Activated T-helper 9 cell treated with anti-CD3 and anti-CD28 coated beads, Interleukin-2, amount 50 U/mL, for 16 hours (primary cell): ENCODE data around the gene PEX7.
"Not testable (repeated sequence)": the region's sequence is repeated elsewhere in the genome, so short reads cannot be mapped to it uniquely, and the experiment has no call there.

ENCODE experiments used
- DNase-seq: peaks from one replicate; pipeline ENCODE4 v3.0.0-alpha.2; 2020; ENCODE audit warnings: low read depth

Gene PEX7

DNA sequence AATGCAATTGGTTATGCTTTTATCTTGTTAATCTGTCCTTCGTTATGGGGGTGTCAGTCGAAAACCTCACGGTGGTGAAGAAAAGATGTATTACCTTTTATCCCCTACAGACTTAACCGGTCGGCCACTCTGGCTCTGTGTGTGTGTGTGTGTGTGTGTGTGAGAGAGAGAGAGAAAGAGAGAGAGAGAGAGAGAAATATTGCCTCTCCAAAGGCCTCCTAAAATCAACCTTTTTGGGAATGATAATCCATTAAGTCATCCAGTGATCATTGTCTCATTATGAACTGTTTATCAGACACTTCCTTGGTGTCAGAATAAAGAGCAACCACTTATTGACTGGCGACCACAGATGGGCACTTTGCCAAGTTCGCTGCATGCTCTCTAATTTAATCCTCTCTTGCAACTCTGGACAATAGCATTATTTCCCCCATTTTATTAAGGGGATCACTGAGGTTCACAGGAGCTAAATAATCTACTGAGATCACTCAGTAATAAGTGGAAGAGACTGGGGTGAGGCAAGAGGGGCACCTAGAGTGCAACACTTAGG, 130.4 kb downstream of the PEX7 start:
- no peak for DNase-seq

DNA sequence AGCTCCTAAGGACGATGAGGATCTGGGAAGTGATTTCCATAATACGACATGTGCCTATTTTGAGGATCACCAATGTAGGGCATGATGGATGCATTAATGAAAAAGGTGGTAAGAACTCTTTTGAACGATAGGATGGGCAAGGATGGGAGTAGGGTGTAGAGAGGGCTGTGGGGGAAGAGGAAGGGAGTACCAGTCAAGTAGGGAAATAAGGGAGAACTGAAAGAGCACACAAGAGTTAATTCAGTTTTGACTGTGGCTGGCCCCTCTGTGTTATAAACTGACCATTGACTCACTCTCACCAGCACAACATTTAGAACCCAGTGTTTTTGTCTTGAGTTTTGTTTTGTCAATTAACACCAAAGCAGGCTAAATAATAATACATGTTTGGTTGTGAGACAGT, 132.7 kb downstream of the PEX7 start:
- DNase-seq, result no peak

DNA sequence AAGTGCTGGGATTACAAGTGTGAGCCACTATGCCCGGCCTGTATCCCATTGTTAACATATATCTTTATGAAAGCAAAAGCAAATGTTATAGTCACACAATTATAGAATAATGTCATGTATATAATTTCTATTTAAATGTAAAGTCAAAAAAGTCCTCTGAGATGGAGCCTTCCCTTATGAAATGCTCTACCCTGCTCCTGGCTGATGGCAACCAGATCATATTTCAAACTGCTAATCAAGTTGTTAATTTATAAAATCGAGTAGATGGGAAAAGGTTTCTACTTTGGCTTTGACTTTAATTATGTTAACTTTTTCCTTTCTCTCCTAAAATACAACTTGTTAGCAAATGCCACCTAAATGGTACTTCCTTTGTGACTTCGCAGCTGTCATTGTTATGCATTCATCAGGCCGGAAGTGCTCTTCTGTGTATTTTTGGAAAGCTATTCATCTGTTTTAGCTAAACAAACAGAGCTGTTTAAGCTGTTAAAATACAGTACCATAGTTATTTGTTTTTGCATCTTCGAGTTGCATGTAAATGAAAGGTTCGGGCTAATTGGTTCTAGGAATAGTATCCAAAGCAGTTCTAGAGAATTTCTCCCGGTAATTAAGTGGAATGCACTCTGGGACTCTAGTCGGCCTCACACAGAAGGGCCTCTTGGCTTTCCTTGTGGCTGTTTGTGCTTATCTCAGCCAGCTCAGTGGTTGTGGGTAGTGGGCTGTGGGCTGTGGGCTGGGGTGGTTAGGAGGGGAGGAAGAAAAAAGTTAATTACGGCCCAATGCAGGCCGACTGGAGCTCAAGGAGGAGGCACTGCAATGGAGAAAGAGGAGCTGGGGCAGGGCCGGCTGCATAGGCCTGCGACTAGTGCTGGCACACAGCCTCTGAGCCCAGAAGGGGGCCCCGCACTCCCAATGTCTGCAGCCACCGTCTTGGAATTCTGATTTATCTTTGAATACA, 134.5 kb downstream of the PEX7 start:
- DNase-seq, result no peak

DNA sequence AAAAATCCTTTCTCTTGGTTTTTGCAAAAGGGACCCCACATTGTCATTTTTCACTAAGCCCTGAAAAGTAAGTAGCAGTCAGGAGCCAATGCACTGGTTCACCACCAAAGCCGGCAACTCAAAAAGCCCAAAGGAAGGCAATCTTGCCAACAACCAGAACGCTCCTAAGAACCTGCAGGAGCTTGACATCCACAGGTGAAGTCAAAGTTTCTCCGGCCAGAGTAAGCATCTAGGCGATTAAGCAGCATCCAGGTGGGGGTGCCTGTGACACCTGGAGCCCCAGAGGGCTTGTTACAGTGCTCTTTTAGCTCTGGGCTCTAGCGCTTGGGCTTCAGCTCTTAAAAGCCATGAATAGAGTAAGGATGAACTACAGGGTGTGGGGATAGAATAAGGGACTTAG, 135.8 kb downstream of the PEX7 start:
- DNase-seq, result no peak

DNA sequence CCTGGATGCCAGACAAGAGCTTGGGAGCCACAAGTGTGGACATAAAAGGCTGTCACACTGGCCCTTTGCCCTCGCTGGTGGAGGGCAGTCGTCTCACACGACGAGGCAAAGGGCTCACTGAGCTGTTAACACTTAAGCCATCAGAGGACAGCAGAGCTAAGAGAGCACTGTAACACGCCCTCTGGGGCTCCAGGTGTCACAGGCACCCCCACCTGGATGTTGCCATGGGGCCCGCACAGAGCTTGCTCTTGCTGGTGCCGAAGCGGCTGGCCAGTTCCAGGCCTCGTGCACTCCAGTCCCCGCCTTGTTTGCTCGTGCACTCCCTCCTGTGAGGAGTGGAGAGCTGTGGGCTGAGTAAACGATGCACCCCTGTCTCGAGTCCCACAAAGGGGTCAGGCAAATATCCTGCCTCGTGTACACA, 137.1 kb downstream of the PEX7 start:
- DNase-seq, result no peak

DNA sequence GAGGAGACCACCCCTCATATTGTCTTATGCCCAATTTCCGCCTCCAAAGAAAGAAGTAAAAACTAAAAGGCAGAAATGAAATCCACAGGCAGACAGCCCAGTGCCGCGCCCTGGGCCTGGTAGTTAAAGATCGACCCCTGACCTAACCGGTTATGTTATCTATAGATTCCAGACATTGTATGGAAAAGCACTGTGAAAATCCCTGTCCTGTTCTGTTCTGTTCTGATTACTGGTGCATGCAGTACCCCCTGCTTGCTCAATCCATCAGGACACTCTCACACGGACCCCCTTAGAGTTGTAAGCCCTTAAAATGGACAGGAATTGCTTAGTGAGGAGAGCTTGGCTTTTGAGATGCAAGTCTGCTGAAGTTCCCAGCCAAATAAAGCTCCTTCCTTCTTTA, 137.5 kb downstream of the PEX7 start:
- not testable (repeated sequence) for DNase-seq

DNA sequence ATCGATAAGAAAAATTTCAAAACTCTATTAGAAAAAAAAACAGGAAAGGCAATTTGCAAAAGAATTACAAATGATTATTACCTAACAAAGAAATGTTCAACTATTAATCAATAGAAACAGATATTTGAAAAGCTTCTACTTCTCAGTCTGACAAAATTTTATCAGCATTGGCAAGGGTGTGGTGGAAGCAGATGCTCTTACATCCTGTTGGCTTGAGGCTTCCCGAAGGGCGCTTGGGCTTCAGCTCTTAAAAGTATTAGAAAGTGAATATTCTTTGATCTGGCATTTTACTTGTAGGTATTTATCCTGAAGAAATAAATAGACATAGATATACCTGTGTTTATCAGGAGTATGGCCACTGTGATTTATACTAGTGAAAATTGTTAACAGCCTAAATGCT, 138.4 kb downstream of the PEX7 start:
- DNase-seq, result no peak

DNA sequence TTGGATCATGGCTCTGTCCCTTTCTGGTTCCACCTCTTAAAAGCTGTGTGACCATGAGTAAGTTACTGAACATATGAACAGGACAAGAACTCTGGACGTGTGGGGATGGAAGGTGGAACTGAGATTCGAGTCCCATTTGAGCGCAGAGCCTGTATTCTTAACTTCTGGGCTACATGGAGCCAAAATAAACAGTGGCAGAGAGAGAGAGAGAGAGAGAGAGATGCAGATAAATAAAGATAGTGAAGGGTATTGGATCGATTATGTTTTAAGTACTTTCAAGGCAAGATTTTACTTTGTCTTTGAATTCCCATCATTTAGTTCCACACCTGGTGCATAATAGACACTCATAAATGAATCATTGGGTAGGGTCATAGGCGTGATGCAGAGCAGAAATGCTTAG, 139.5 kb downstream of the PEX7 start:
- DNase-seq, result no peak

DNA sequence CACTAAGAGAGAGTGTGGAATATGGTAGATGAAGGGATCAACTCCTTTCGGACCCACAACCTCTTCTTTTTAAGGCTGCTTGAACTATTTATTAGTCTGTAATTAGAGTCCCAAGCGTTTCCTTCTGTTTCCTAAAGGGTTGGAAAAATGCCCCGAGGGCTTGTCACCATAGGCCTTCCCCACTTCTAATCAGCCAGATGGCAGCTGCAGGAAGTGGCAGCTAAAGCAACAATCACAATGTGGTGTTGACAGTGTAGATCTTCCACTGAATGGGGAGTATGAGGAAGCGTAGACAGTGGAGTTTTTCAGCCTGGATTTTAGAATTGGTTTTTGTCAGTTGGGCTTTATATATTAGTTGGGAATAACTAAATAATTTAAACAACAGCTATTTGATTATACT, 140.3 kb downstream of the PEX7 start:
- DNase-seq, result no peak

DNA sequence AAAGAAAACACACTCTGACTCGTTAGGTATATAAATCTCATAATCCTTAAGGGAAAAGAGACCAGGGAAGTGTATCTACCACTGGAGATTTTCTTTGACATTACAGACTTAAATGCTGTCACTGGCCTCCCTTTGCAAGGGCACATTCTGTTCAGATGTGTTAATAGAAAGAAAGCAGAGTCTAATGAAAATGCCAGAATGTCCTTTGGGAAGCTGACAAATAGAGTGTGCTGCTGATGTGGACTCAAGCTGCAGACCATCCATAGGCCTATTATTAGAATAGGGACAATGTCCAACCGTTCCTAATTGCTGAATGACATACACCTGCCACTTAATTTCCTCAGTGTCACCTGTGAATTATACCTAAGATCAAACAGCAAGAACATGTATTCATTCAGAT, 140.9 kb downstream of the PEX7 start:
- DNase-seq, result no peak
